Body of pancreas (tissue), 4 donors: ENCODE results near the gene CSMD2.

ENCODE experiments used
- CTCF ChIP-seq, 7 experiments: fragments of 450-650 bp in 4 of 7; fragments of 200-600 bp in 3 of 7; sonication (generic) in 3 of 7; IDR thresholded peaks; one replicate each; pipeline ENCODE4 v1.5.1; 2016 to 2019; ENCODE audit warnings: antibody characterized with exemption in 7 of 7
- POLR2A ChIP-seq, 3 donors: fragments of 450-650 bp; IDR thresholded peaks; one replicate each; pipeline ENCODE4 v1.6.1; 2016; ENCODE audit warnings: antibody characterized with exemption in 3 of 3, mild to moderate bottlenecking in 2 of 3

- TF ChIP-seq CTCF (IDR thresholded peaks at IDR 0.05) (no peak), POLR2A (IDR thresholded peaks at IDR 0.05) (no peak)
These were observed 468.7 kb downstream of the CSMD2 start for GRCh38 chr1:33696311-33696710.
